ENCODE measurements around the gene APBB2.

GRCh38 chr4:41067369-41067768, 147.0 kb downstream of the APBB2 start:
- TF ChIP-seq CTCF (IDR thresholded peaks at IDR 0.05; ENCODE audit: low read length) (no peak), EZH2 (IDR thresholded peaks at IDR 0.05; ENCODE audit: borderline replicate concordance, low read length) (no peak)

All from OCI-LY1 (cell line).